Ovary (tissue), 9 donors: ENCODE results near the gene ZNF316. TPM values are rescaled to one million over a fixed set of nuclear protein-coding genes. Genes with fewer than 3 reads are reported as not detected.

Experiments
- DNase-seq, 5 donors: peaks; one replicate each; pipeline ENCODE4 v3.0.0-alpha.2; 2019 to 2020
- H3K27ac ChIP-seq, 2 donors: fragments of 200-600 bp; one replicate each; pipeline versions ENCODE4 v1.5.1 to v1.8.0; 2019 to 2022
- H3K27me3 ChIP-seq: fragments of 200-600 bp; one replicate; pipeline ENCODE4 v1.8.0; 2022
- H3K36me3 ChIP-seq: fragments of 200-600 bp; sonication (generic); one replicate; pipeline ENCODE4 v1.5.1; 2019
- H3K4me1 ChIP-seq: one replicate; pipeline ENCODE4 v1.8.1; 2013; ENCODE audit warnings: mild to moderate bottlenecking, moderate library complexity; ENCODE audit not compliant: insufficient read depth
- H3K4me3 ChIP-seq: fragments of 200-600 bp; sonication (generic); one replicate; pipeline ENCODE4 v1.5.1; 2017
- H3K9me3 ChIP-seq, 2 donors: fragments of 200-600 bp in 1 of 2; sonication (generic) in 1 of 2; one replicate each; pipeline versions ENCODE4 v1.5.1 to v1.8.1; 2013 to 2019; ENCODE audit warnings: mild to moderate bottlenecking in 1 of 2, moderate library complexity in 1 of 2
- CTCF ChIP-seq, 3 donors: fragments of 450-650 bp in 2 of 3; fragments of 200-600 bp in 1 of 3; IDR thresholded peaks; one replicate each; pipeline versions ENCODE4 v1.5.1 to v1.8.0; 2016 to 2022; ENCODE audit warnings: antibody characterized with exemption in 3 of 3, mild to moderate bottlenecking in 1 of 3
- EP300 ChIP-seq: sonication (generic); formaldehyde crosslinking; IDR thresholded peaks from one replicate; pipeline ENCODE4 v1.6.1; 2017; ENCODE audit warnings: antibody characterized with exemption
- POLR2A ChIP-seq: fragments of 450-650 bp; IDR thresholded peaks from one replicate; pipeline ENCODE4 v1.6.1; 2017; ENCODE audit warnings: antibody characterized with exemption, mild to moderate bottlenecking, moderate library complexity
- WGBS, 3 donors: extraction: QIAGEN DNeasy Blood & Tissue Kit in 1 of 3; methylation state at CpG; one replicate each; pipeline versions ENCODE4 v1.1.5 to v1.1.7; 2013 to 2017; 5-methylcytosine and 5-hydroxymethylcytosine counted together
- intact Hi-C, 4 donors: fragments of 100-400 bp; cut with DNase I; formaldehyde crosslinking; loops; one replicate each; pipeline versions ENCODE4 v1.11.0 to v1.15.1; 2022 to 2023
- polyA plus RNA-seq, 2 donors: library from polyadenylated mRNA; stranded (reverse); fragments of 200-250 nt in 1 of 2; fragments of 350-450 nt in 1 of 2; fragmentation: Illumina TruSeq in 1 of 2; extraction: RNeasy Lipid Tissue Mini Kit (QIAGEN cat#74804) in 1 of 2; gene quantifications; one replicate each; pipeline ENCODE4 v1.2.3, GENCODE V29; 2013 to 2014
- total RNA-seq, 7 donors: library from RNA; depleted of rRNA in 2 of 7; stranded (reverse); fragments of >200 nt in 2 of 7; fragmentation: NEBNext Ultra II Directional in 3 of 7; extraction: Animal tissue kit (Norgen Biotek cat#: 25700) in 3 of 7; gene quantifications; one replicate each; pipeline versions ENCODE4 v1.1.0 to v1.2.4, GENCODE V29; 2016 to 2023
- donor health status: DM: no; HTN: no; CAD: no; lungs with moderate emphysema.
- donor health status: DM: no; HTN: no; CAD: no.
- donor health status: Bipolar disorder and iron deficiency.
- donor health status: DM: yes; HTN: yes; CAD: no.
- donor health status: DM: no; HTN: no; CAD: no.
- donor health status: DM: yes; HTN: yes; CAD: no.

The ZNF316 gene
- total and polyA plus RNA-seq, 9 donors, result 11.5 to 36.4 (median 28.1) TPM

GRCh38 chr7:6675807-6676405 lies 38.8 kb downstream of the ZNF316 start:
- H3K27ac ChIP-seq, result no peak overlapping the region
- peaks cover 21 to 25% of the 10 kb centered on the region in 2 donors for H3K9me3 ChIP-seq
- no peaks in the 10 kb centered on the region for H3K4me1 ChIP-seq
- DNase-seq, result no peak
- no peak for TF ChIP-seq EP300
- no peak for TF ChIP-seq CTCF (IDR thresholded peaks at IDR 0.05)
- no peak for TF ChIP-seq POLR2A
- 96 to 100% (median 100%) methylated on average over 1 of the region's 1 CpG for WGBS, 3 donors
- H3K4me3 ChIP-seq, result no peak overlapping the region
- H3K36me3 ChIP-seq, result peaks cover 2% of the 10 kb centered on the region
- H3K27me3 ChIP-seq, result no peaks in the 10 kb centered on the region
- intact Hi-C loops, result no loop called here

- no peaks in the 10 kb centered on the region for H3K4me1 ChIP-seq
- H3K9me3 ChIP-seq, result peaks cover 22 to 29% of the 10 kb centered on the region in 2 donors
- DNase-seq, result no peak
- 96 to 100% (median 100%) methylated on average over 1 of the region's 1 CpG for WGBS, 3 donors
- no peaks in the 10 kb centered on the region for H3K27me3 ChIP-seq
- intact Hi-C loops, result no loop called here
- TF ChIP-seq EP300 (no peak), POLR2A (no peak), CTCF (IDR thresholded peaks at IDR 0.05) (no peak)
- no peak overlapping the region for H3K4me3 ChIP-seq
- no peak overlapping the region for H3K27ac ChIP-seq
- H3K36me3 ChIP-seq, result no peaks in the 10 kb centered on the region
These were observed 43.0 kb downstream of the ZNF316 start for GRCh38 chr7:6680146-6680545.

GRCh38 chr7:6691103-6691502 lies 54.0 kb downstream of the ZNF316 start:
- WGBS, 3 donors, result 94 to 98% (median 95%) methylated on average over 4 of the region's 4 CpGs

GRCh38 chr7:6691609-6692106 lies 54.5 kb downstream of the ZNF316 start:
- intact Hi-C loops, result no loop called here
- peaks cover 10% of the 10 kb centered on the region for H3K36me3 ChIP-seq
- H3K4me1 ChIP-seq, result no peaks in the 10 kb centered on the region
- peaks cover 9 to 80% of the 10 kb centered on the region in 2 donors for H3K9me3 ChIP-seq
- no peaks in the 10 kb centered on the region for H3K27me3 ChIP-seq
- H3K27ac ChIP-seq, result no peak overlapping the region
- TF ChIP-seq EP300 (no peak), CTCF (IDR thresholded peaks at IDR 0.05) (no peak), POLR2A (no peak)
- WGBS, 3 donors, result 98% methylated on average over 5 of the region's 5 CpGs
- H3K4me3 ChIP-seq, result no peak overlapping the region
- DNase-seq, result no peak

More at GRCh38 chr7:6691103-6691502, 54.0 kb downstream of the ZNF316 start:
- intact Hi-C loops, result no loop called here
- no peak for TF ChIP-seq EP300
- TF ChIP-seq CTCF (IDR thresholded peaks at IDR 0.05), result no peak
- TF ChIP-seq POLR2A, result no peak
- Histone ChIP-seq H3K4me1 (no peaks in the 10 kb centered on the region), H3K36me3 (peaks cover 7% of the 10 kb centered on the region), H3K27me3 (no peaks in the 10 kb centered on the region), H3K27ac (no peak overlapping the region), H3K9me3 (peaks cover 9 to 78% of the 10 kb centered on the region in 2 donors), H3K4me3 (no peak overlapping the region)
- DNase-seq, result no peak
